ENCODE data around the gene SYNDIG1L.

DNA sequence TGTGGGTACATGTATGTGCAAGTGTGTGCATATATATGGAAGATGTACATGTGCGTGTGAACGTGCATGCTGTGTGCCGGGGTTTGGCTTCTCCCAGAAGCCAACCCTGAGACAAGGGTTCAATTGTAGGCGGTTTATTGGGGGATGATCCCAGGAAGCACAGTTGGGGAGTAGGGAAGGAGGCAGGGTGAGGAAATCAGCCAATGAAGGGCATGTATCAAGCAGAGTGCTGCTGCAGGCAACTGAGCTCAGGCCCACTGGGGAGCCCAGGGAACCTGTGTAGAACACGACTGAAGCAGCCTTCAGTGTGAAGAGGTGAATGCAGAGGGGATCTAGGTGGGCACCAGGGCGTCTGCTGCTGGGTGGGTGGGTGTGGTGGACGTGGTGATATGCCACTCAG is 21.6 kb downstream of the SYNDIG1L start:
- no peak for TF ChIP-seq POLR2AphosphoS5 (IDR thresholded peaks at IDR 0.05)
- TF ChIP-seq, protein P1, sequence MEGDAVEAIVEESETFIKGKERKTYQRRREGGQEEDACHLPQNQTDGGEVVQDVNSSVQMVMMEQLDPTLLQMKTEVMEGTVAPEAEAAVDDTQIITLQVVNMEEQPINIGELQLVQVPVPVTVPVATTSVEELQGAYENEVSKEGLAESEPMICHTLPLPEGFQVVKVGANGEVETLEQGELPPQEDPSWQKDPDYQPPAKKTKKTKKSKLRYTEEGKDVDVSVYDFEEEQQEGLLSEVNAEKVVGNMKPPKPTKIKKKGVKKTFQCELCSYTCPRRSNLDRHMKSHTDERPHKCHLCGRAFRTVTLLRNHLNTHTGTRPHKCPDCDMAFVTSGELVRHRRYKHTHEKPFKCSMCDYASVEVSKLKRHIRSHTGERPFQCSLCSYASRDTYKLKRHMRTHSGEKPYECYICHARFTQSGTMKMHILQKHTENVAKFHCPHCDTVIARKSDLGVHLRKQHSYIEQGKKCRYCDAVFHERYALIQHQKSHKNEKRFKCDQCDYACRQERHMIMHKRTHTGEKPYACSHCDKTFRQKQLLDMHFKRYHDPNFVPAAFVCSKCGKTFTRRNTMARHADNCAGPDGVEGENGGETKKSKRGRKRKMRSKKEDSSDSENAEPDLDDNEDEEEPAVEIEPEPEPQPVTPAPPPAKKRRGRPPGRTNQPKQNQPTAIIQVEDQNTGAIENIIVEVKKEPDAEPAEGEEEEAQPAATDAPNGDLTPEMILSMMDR (IDR thresholded peaks at IDR 0.05) = no peak
- TF ChIP-seq POLR2A (IDR thresholded peaks at IDR 0.05) = no peak

All from prostate gland (tissue), 2 donors.